IgD-negative memory B cell (primary cell): Measurements from ENCODE around the gene SPINK14. TPM values are rescaled to one million over a fixed set of nuclear protein-coding genes. Genes with fewer than 3 reads are reported as not detected.

Experiments used
- H3K27ac Mint-ChIP-seq, 3 donors: one replicate each; pipeline ENCODE4 v1.8.0; 2020 to 2022; ENCODE audit warnings: mild to moderate bottlenecking in 3 of 3, mixed read lengths in 3 of 3, moderate library complexity in 1 of 3
- H3K27me3 Mint-ChIP-seq: one replicate; pipeline ENCODE4 v1.8.0; 2021; ENCODE audit warnings: mixed read lengths
- H3K36me3 Mint-ChIP-seq: one replicate; pipeline ENCODE4 v1.8.0; 2020; ENCODE audit warnings: mild to moderate bottlenecking, mixed read lengths
- H3K4me1 Mint-ChIP-seq, 3 donors: one replicate each; pipeline ENCODE4 v1.8.0; 2020 to 2022; ENCODE audit warnings: mixed read lengths in 3 of 3, mild to moderate bottlenecking in 1 of 3
- H3K4me3 Mint-ChIP-seq, 4 donors: one replicate each; pipeline ENCODE4 v1.8.0; 2020 to 2022; ENCODE audit warnings: mild to moderate bottlenecking in 4 of 4, mixed read lengths in 4 of 4, moderate library complexity in 3 of 4
- H3K9me3 Mint-ChIP-seq, 3 donors: one replicate each; pipeline ENCODE4 v1.8.0; 2020 to 2021; ENCODE audit warnings: mixed read lengths in 3 of 3, mild to moderate bottlenecking in 1 of 3
- polyA plus RNA-seq: library from polyadenylated mRNA; unstranded; fragments of 300-500 nt; fragmentation: Illumina TruSeq; gene quantifications from one replicate; pipeline ENCODE4 v1.2.3, GENCODE V29; 2021

SPINK14 gene
- polyA plus RNA-seq, 1 donor from 2014 or later: not detected

DNA sequence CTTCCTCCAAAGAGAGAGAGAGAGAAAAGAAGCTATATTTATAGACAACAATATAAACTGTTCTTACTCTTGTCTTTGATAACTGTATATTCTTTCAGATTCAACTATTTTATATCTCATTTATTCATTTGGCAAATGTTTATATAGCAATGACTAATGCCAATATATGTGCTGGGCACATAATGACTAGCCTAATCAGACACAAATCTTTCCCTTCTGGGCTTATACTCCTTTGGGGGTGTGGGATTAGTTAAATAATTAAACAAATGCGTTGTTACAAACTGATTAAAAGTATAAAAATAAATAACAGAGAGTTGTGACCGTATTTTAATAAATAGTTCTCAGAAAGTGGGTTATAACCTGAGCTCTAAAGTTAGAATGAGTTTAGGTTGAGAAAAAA lies 4.0 kb downstream of the SPINK14 start:
- no peaks in the 10 kb centered on the region for H3K36me3 Mint-ChIP-seq
- H3K4me1 Mint-ChIP-seq: no peaks in the 10 kb centered on the region
- H3K27ac Mint-ChIP-seq: no peak overlapping the region
- peaks cover 2% of the 10 kb centered on the region for H3K27me3 Mint-ChIP-seq
- H3K9me3 Mint-ChIP-seq: no peaks in the 10 kb centered on the region
- H3K4me3 Mint-ChIP-seq: no peak overlapping the region

DNA sequence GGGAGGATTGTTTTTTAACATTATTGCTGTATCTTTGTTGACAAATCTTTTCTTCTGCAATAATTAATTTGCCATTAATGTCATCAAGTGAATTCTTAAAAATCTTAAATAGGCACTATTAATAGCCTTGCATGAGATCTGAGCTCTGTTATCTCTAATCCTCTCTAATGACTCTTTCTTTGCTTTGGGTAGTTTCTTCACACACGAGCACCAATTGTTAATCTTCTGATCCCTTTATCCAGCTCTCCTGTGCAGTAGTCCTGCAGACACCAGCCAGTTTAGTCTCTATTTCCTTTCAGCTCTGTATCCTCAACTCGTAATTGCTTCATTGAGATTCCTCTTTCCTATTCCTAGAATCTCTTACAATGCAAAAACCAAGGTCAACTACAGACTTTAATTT lies 8.1 kb downstream of the SPINK14 start:
- H3K27ac Mint-ChIP-seq: no peak overlapping the region
- no peaks in the 10 kb centered on the region for H3K36me3 Mint-ChIP-seq
- H3K27me3 Mint-ChIP-seq: peaks cover 2% of the 10 kb centered on the region
- H3K4me3 Mint-ChIP-seq: no peak overlapping the region
- H3K9me3 Mint-ChIP-seq: no peaks in the 10 kb centered on the region
- no peaks in the 10 kb centered on the region for H3K4me1 Mint-ChIP-seq

- Mint-ChIP-seq H3K9me3 (no peaks in the 10 kb centered on the region), H3K36me3 (no peaks in the 10 kb centered on the region), H3K4me1 (no peaks in the 10 kb centered on the region), H3K27me3 (peaks cover 2% of the 10 kb centered on the region), H3K4me3 (peak overlapping the region in 1 of 4 donors; percentile 17), H3K27ac (no peak overlapping the region)
Measured at GRCh38 chr5:148177207-148177606, 8.9 kb downstream of the SPINK14 start.

DNA sequence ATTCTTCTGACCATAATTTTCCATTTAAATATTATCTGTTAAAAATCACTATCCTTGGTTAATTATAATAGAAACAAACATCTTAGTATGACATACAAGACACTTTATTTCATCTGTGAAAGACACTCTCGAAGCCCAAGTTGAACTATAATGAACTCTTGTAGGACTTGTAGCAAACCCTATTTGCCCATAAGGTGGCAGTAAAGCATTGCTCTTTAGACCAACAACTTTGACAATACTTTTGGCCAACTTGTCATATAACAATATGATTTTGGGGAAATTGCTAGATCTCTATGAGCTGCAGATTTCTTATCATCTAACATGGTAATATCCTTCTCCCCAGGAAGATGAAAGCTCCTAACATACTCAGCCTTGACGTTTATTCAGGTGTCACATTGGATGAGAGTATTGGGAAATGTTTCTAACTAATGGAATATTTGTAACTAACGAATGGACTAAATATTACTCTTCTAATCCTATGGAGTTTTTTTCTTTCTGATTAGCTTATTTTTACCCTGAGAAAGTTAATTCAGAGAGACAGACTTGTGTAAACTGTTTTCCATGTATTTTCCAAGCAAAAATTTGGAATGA lies 11.0 kb downstream of the SPINK14 start:
- Mint-ChIP-seq H3K27ac (no peak overlapping the region), H3K4me1 (no peaks in the 10 kb centered on the region), H3K4me3 (no peak overlapping the region), H3K27me3 (peaks cover 2% of the 10 kb centered on the region), H3K36me3 (no peaks in the 10 kb centered on the region), H3K9me3 (no peaks in the 10 kb centered on the region)

DNA sequence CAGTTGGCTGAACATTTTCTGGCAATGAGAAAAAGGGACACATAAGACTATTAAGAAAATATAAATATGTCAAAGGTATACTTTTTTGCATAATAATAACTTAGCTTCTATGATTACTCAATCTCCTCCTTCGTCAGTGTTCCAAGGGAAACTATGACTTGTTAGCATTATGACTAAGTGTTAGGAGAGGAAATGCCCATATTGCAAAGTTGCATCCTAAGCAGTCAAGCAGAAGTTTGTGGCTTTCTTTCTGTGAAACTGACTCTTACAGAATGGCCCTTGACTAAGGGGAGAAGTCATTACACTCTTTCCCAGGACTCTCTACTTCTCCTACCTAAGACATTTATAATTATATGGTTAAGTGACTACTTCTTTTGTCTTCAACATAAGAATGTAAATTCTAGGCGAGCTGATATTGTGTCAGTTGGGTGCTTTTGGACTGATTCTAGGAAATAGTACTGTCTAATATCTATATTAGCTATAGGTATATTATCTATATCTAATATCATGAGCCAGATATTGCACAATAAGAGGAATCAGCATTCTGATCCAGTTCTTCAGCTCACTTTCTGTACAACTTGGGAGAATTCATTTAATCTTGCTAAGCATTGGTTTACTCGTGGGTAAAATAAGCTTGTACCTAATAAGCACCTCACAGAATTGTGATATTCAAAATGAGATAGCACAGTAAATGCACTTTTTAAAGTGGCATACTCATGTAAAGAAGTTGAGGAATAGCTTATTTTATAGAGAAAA lies 18.1 kb downstream of the SPINK14 start:
- Mint-ChIP-seq H3K4me1 (no peaks in the 10 kb centered on the region), H3K36me3 (no peaks in the 10 kb centered on the region), H3K4me3 (no peak overlapping the region), H3K9me3 (no peaks in the 10 kb centered on the region), H3K27me3 (peaks cover 4% of the 10 kb centered on the region), H3K27ac (no peak overlapping the region)

- Mint-ChIP-seq H3K27ac (no peak overlapping the region), H3K36me3 (no peaks in the 10 kb centered on the region), H3K4me3 (no peak overlapping the region), H3K4me1 (no peaks in the 10 kb centered on the region), H3K27me3 (no peaks in the 10 kb centered on the region), H3K9me3 (no peaks in the 10 kb centered on the region)
Measured at GRCh38 chr5:148191010-148191409, 22.7 kb downstream of the SPINK14 start.

DNA sequence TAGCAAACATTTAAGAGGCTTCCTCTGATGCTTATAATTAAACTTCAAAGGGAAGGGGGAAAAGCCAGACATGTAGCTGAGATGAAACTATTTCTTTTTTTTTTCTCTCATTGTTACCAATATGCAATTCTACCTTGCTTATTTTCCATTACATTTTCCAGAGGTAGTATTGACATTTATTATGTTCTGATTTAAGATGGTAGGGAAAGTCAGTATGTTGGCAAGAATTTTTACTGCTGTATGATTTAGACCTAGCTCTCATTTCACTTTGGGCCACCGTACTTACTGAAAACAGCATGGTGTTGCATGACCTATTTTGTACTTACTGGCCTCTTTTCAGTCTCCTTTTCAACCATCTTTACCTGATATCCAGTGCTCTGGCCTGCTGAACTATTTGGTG lies 24.9 kb downstream of the SPINK14 start:
- no peak overlapping the region for H3K4me3 Mint-ChIP-seq
- no peaks in the 10 kb centered on the region for H3K36me3 Mint-ChIP-seq
- no peaks in the 10 kb centered on the region for H3K4me1 Mint-ChIP-seq
- H3K27me3 Mint-ChIP-seq: no peaks in the 10 kb centered on the region
- no peak overlapping the region for H3K27ac Mint-ChIP-seq
- no peaks in the 10 kb centered on the region for H3K9me3 Mint-ChIP-seq

DNA sequence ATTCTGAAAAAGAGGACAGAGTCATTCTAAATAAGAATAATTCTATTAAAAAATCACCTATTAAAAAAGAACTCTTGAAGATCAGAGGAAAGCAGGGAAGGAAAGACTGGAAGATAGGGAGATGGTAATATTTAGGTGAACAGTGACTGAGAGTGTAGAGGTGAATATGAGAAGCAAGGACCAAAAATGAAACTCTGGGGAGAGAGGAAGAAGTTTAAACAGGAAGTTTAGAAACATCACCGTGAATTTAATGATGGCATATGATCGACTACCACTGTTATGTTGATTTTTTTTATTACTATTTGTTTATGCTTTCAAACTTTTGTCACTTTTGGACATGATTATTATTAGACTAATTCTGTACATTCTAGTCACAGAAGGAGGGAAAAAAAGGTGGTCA lies 32.8 kb downstream of the SPINK14 start:
- H3K27ac Mint-ChIP-seq: no peak overlapping the region
- no peaks in the 10 kb centered on the region for H3K36me3 Mint-ChIP-seq
- peaks cover 0 to 5% (median 0%) of the 10 kb centered on the region in 3 donors for H3K9me3 Mint-ChIP-seq

DNA sequence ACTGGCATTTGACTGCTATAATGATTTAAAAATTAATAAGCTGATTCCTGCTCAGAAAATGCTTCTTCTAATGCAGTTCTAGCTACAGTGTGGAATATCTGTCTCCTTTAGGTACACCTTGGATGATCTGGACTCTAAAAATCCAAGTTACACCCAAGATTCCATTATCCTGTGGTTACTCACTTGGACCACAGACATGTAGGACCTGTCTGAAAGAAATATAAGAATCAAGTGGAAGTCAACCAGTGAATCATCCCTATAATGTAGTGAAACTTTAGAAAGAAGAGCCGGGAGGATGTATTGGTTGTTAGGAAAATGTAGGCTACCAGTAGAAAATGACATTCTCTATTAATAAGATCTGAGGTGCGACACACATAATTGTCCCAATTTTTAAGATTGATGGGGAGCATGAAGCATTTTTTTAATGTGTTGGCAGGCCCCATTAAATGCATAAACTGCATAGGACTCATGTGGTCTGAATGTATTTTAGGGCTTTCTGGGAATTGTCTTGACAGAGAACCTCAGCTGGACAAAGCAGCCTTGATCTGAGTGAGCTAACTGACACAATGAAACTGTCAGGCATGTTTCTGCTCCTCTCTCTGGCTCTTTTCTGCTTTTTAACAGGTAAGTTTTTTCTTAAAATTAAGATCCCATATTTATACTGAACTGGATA lies 34.3 kb downstream of the SPINK14 start, which contains the start of gene SPINK6:
SPINK6 (plus strand) TSS at position 512 of the 673 bp plus-strand sequence; CDS start at position 567, 55 bp downstream.
- Mint-ChIP-seq H3K4me1 (peaks cover 0 to 2% (median 0%) of the 10 kb centered on the region in 3 donors), H3K4me3 (no peak within 1 kb of the TSS), H3K36me3 (no peaks in the 10 kb centered on the region), H3K27ac (no peak within 1 kb of the TSS), H3K27me3 (peaks cover 2% of the 10 kb centered on the region), H3K9me3 (peaks cover 0 to 5% (median 0%) of the 10 kb centered on the region in 3 donors)

More for the DNA sequence above, 32.8 kb downstream of the SPINK14 start:
- Mint-ChIP-seq H3K4me3 (peak overlapping the region in 1 of 4 donors; percentile 29), H3K27me3 (no peaks in the 10 kb centered on the region), H3K4me1 (peaks cover 0 to 2% (median 0%) of the 10 kb centered on the region in 3 donors)

DNA sequence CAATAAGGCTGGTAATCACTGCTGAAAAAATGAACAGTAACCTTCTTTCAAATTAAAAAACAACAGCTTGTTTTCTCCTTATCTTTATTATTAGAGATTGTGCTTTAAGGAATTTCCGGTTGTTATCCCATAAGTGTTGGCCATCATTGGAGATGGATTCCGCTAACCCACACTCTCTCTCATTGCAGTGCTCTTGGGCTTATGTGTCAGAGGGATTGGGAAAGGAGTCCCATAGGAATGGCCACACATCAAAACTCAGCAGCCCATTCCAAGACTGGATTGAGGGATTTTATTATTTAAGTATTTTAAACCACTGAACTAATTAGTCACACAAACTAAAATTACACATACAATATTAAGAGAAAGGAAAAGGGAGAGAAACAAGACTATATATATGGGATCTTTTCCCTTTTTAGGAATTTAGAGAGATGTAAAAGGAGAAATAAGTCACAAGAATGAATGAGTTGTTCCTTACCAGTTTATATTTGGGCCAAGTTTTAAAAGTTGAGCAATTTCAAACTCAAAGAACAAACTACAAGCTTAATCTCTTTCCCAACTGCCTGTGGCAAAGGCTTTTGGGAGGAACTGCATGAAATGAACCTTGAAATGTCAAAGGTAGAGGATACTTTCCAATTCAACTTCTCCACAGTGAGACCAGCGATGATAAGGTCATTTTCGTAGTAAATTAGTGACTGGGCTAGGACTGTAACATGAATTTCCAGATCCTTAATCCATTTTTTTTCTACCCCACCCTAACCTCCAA lies 36.9 kb downstream of the SPINK14 start:
- Mint-ChIP-seq H3K36me3 (no peaks in the 10 kb centered on the region), H3K4me3 (no peak overlapping the region), H3K9me3 (peaks cover 0 to 3% (median 0%) of the 10 kb centered on the region in 3 donors), H3K4me1 (peaks cover 0 to 2% (median 0%) of the 10 kb centered on the region in 3 donors), H3K27me3 (peaks cover 2% of the 10 kb centered on the region), H3K27ac (no peak overlapping the region)

- no peaks in the 10 kb centered on the region for H3K36me3 Mint-ChIP-seq
- no peak overlapping the region for H3K27ac Mint-ChIP-seq
- H3K4me1 Mint-ChIP-seq: peaks cover 0 to 2% (median 0%) of the 10 kb centered on the region in 3 donors
- peaks cover 0 to 3% (median 0%) of the 10 kb centered on the region in 3 donors for H3K9me3 Mint-ChIP-seq
- no peak overlapping the region for H3K4me3 Mint-ChIP-seq
- peaks cover 2% of the 10 kb centered on the region for H3K27me3 Mint-ChIP-seq
Measured at GRCh38 chr5:148205865-148206264, 37.5 kb downstream of the SPINK14 start.

DNA sequence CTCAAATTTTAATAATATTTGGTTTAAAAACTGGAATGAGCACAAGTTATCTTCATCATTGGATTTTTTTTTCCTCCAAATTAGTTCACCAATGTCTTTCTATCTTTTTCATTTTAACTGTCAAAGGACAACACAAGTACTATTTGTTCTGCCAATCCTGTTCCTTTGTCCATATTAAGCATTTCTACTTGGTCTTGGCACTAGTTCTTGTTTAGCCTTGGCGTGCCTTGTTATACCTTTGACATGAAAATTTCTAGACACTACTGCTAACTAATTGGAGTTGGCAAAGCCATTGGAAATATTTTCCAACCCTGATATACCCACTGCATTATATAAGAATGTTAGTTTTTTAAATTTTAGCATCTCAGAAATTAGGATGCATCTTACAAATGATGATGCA lies 38.3 kb downstream of the SPINK14 start:
- Mint-ChIP-seq H3K36me3 (no peaks in the 10 kb centered on the region), H3K4me1 (no peaks in the 10 kb centered on the region), H3K27me3 (peaks cover 2% of the 10 kb centered on the region), H3K27ac (no peak overlapping the region), H3K9me3 (no peaks in the 10 kb centered on the region), H3K4me3 (no peak overlapping the region)

DNA sequence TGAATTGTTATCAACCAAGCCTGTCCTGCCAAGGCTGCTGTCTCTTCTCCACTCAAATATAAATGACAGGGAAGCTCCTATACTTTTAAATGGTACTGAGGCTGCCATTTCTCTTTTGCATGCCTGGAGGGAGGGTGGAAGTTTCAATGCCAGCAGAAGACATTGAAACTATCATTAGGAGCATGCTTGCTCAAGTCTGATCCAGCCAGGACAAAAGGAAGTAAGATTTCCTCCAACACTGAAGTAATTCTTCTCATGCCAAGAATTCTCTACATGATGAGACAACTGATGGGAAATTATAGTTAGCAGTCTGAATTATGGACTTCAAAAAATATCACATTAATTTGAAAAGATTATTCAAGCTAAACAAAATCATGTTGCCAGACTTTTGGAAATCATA lies 39.9 kb downstream of the SPINK14 start:
- H3K4me3 Mint-ChIP-seq: no peak overlapping the region
- H3K27ac Mint-ChIP-seq: no peak overlapping the region
- H3K36me3 Mint-ChIP-seq: no peaks in the 10 kb centered on the region
- H3K4me1 Mint-ChIP-seq: no peaks in the 10 kb centered on the region
- H3K27me3 Mint-ChIP-seq: peaks cover 2% of the 10 kb centered on the region
- H3K9me3 Mint-ChIP-seq: no peaks in the 10 kb centered on the region

- Mint-ChIP-seq H3K36me3 (no peaks in the 10 kb centered on the region), H3K27ac (no peak overlapping the region), H3K9me3 (no peaks in the 10 kb centered on the region), H3K4me3 (no peak overlapping the region), H3K27me3 (peaks cover 2% of the 10 kb centered on the region), H3K4me1 (no peaks in the 10 kb centered on the region)
Measured at GRCh38 chr5:148209151-148209770, 40.9 kb downstream of the SPINK14 start.
